PC-3 (cell line): ENCODE results near the gene SLC13A3. TPM values are rescaled to one million over a fixed set of nuclear protein-coding genes. Genes with fewer than 3 reads are reported as not detected.

Source experiments
- ATAC-seq: fragments of 200-7000 bp; cut with Tn5 transposase; 2 replicates; pipeline ENCODE4 v1.9.1; 2020; ENCODE audit warnings: mild to moderate bottlenecking, moderate library complexity
- BruUV-seq: library from RNA; stranded (reverse); fragments of 400-500 nt; replicated peaks from 2 replicates; lab custom pipeline; 2021; lab: Mats Ljungman, UMichigan
- CTCF ChIA-PET: fragments of 300-600 bp; sonication (Branson Sonifier 250); formaldehyde crosslinking; loops from one replicate; lab custom pipeline; 2022; ENCODE audit warnings: antibody characterized with exemption; lab: Charles Lee
- POLR2A ChIA-PET: fragments of 300-600 bp; sonication (Branson Sonifier 250); formaldehyde crosslinking; loops from one replicate; lab custom pipeline; 2022; ENCODE audit warnings: antibody characterized with exemption; ENCODE audit not compliant: unreplicated experiment; lab: Charles Lee
- DNase-seq: peaks from one replicate; pipeline ENCODE4 v3.0.0-alpha.2; 2015
- H2AFZ ChIP-seq: fragments of 300-600 bp; sonication (generic); 2 replicates; pipeline ENCODE4 v1.6.0; 2016; ENCODE audit warnings: antibody characterized with exemption, low read length
- H3F3A ChIP-seq: fragments of 300-600 bp; sonication (generic); one replicate; pipeline ENCODE4 v1.6.0; 2017; ENCODE audit warnings: antibody characterized with exemption, low read length, control low read depth, mild to moderate bottlenecking; ENCODE audit not compliant: unreplicated experiment
- H3K27ac ChIP-seq: fragments of 300-600 bp; sonication (generic); 2 replicates; pipeline ENCODE4 v1.5.1; 2016; ENCODE audit warnings: mild to moderate bottlenecking, low read length
- H3K27me3 ChIP-seq: fragments of 300-600 bp; sonication (generic); 2 replicates; pipeline ENCODE4 v1.6.1; 2016; ENCODE audit warnings: low read length, mixed read lengths
- H3K36me3 ChIP-seq: fragments of 300-600 bp; sonication (generic); 2 replicates; pipeline ENCODE4 v1.6.1; 2016; ENCODE audit warnings: low read depth, mixed run types, low read length, mixed read lengths
- H3K4me1 ChIP-seq: fragments of 300-600 bp; sonication (generic); 2 replicates; pipeline ENCODE4 v1.5.1; 2016; ENCODE audit warnings: low read length; ENCODE audit not compliant: insufficient read depth
- H3K4me2 ChIP-seq: fragments of 300-600 bp; sonication (generic); 2 replicates; pipeline ENCODE4 v1.6.0; 2016; ENCODE audit warnings: low read length
- H3K4me3 ChIP-seq: fragments of 300-600 bp; sonication (generic); 2 replicates; pipeline ENCODE4 v1.5.1; 2016; ENCODE audit warnings: mild to moderate bottlenecking, low read length, mixed read lengths
- H3K79me2 ChIP-seq: fragments of 300-600 bp; sonication (generic); 2 replicates; pipeline ENCODE4 v1.6.1; 2017; ENCODE audit warnings: low read length, mixed read lengths
- H3K9ac ChIP-seq: fragments of 300-600 bp; sonication (generic); 2 replicates; pipeline ENCODE4 v1.6.0; 2016; ENCODE audit warnings: mild to moderate bottlenecking, low read length
- H3K9me2 ChIP-seq: fragments of 300-600 bp; sonication (generic); replicated peaks from 2 replicates; pipeline ENCODE4 v1.6.1; 2016; ENCODE audit warnings: mixed run types, low read length, mixed read lengths
- H3K9me3 ChIP-seq: fragments of 300-600 bp; sonication (generic); 2 replicates; pipeline ENCODE4 v1.6.1; 2016; ENCODE audit warnings: low read length, mixed read lengths
- H4K20me1 ChIP-seq: fragments of 300-600 bp; sonication (generic); 2 replicates; pipeline ENCODE4 v1.6.1; 2016; ENCODE audit warnings: low read length, mixed read lengths
- EZH2 ChIP-seq: fragments of 300-600 bp; sonication (generic); IDR thresholded peaks from one replicate; pipeline ENCODE4 v1.6.1; 2017; ENCODE audit warnings: antibody characterized with exemption, mild to moderate bottlenecking, low read length; ENCODE audit not compliant: unreplicated experiment
- EZH2phosphoT487 ChIP-seq: fragments of 300-600 bp; sonication (generic); IDR thresholded peaks from 2 replicates; pipeline ENCODE4 v1.6.1; 2018; ENCODE audit warnings: mild to moderate bottlenecking, antibody characterized with exemption, low read length, borderline replicate concordance
- intact Hi-C: fragments of 100-400 bp; cut with micrococcal nuclease; formaldehyde crosslinking; loops from 2 replicates; pipeline ENCODE4 v1.9.0; 2023
- total RNA-seq: library from RNA; depleted of rRNA; stranded (reverse); fragments of >200 nt; gene quantifications from 2 replicates; pipeline ENCODE4 v1.2.3, GENCODE V29; 2014
- TF ChIP-seq, protein P1 (sequence below): fragments of 300-600 bp; sonication (generic); conservative IDR thresholded peaks from 2 replicates; pipeline ENCODE4 v1.5.1; 2017; ENCODE audit warnings: antibody characterized with exemption, low read depth, mild to moderate bottlenecking, low read length

Gene SLC13A3
- total RNA-seq, 1 experiment from 2014 or later: not detected

GRCh38 chr20:46660487-46660886 lies 9.2 kb upstream of the SLC13A3 start:
- CTCF ChIA-PET: no interaction called here

DNA sequence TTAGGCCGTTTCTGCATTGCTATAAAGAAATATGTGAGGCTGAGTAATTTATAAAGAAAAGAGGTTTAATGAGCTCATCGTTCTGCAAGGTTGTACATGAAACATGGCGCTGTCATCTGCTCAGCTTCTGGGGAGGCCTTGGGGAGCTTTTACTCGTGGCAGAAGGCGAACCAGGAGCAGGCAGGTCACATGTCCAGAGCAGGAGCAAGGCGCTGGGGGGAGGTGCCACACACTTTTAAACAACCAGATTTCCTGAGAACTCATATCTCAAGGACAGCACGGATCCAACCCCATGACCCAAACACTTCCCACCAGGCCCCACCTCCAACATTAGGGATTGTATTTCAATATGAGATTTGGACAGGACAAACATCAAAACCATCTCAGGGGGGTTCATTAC lies 6.4 kb upstream of the SLC13A3 start:
- ChIA-PET CTCF (no interaction called here), POLR2A (no interaction called here)
- no peak for DNase-seq
- Histone ChIP-seq H3K9me2 (no peaks in the 10 kb centered on the region), H2AFZ (no peak overlapping the region), H3K27me3 (no peaks in the 10 kb centered on the region), H3K36me3 (no peaks in the 10 kb centered on the region), H3K9me3 (0 out of 2 replicates have a peak, but pooled peaks cover 7% of the 10 kb centered on the region), H3F3A (no peaks in the 10 kb centered on the region), H3K27ac (no peak overlapping the region), H3K4me2 (no peak overlapping the region), H3K4me1 (no peaks in the 10 kb centered on the region), H3K4me3 (no peak overlapping the region), H3K9ac (no peak overlapping the region), H3K79me2 (no peaks in the 10 kb centered on the region), H4K20me1 (no peaks in the 10 kb centered on the region)
- ATAC-seq: no peak
- BruUV-seq: no TSS peak
- intact Hi-C loops: no loop called here
- TF ChIP-seq, protein P1, sequence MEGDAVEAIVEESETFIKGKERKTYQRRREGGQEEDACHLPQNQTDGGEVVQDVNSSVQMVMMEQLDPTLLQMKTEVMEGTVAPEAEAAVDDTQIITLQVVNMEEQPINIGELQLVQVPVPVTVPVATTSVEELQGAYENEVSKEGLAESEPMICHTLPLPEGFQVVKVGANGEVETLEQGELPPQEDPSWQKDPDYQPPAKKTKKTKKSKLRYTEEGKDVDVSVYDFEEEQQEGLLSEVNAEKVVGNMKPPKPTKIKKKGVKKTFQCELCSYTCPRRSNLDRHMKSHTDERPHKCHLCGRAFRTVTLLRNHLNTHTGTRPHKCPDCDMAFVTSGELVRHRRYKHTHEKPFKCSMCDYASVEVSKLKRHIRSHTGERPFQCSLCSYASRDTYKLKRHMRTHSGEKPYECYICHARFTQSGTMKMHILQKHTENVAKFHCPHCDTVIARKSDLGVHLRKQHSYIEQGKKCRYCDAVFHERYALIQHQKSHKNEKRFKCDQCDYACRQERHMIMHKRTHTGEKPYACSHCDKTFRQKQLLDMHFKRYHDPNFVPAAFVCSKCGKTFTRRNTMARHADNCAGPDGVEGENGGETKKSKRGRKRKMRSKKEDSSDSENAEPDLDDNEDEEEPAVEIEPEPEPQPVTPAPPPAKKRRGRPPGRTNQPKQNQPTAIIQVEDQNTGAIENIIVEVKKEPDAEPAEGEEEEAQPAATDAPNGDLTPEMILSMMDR: no peak
- TF ChIP-seq EZH2: no peak
- TF ChIP-seq EZH2phosphoT487: no peak

More at GRCh38 chr20:46660487-46660886, 9.2 kb upstream of the SLC13A3 start:
- POLR2A ChIA-PET: no interaction called here
- TF ChIP-seq EZH2 (no peak), EZH2phosphoT487 (no peak)
- TF ChIP-seq, protein P1: no peak
- H2AFZ ChIP-seq: no peak overlapping the region
- H3K27me3 ChIP-seq: no peaks in the 10 kb centered on the region
- no peak overlapping the region for H3K9ac ChIP-seq
- no peak for ATAC-seq
- H3F3A ChIP-seq: no peaks in the 10 kb centered on the region
- H4K20me1 ChIP-seq: no peaks in the 10 kb centered on the region
- H3K9me3 ChIP-seq: 0 out of 2 replicates have a peak, but pooled peaks cover 7% of the 10 kb centered on the region
- H3K4me1 ChIP-seq: no peaks in the 10 kb centered on the region
- H3K4me3 ChIP-seq: no peak overlapping the region
- BruUV-seq: no TSS peak
- intact Hi-C loops: no loop called here
- H3K79me2 ChIP-seq: no peaks in the 10 kb centered on the region
- H3K9me2 ChIP-seq: no peaks in the 10 kb centered on the region
- no peak overlapping the region for H3K27ac ChIP-seq
- H3K36me3 ChIP-seq: no peaks in the 10 kb centered on the region
- H3K4me2 ChIP-seq: no peak overlapping the region
- no peak for DNase-seq

- Histone ChIP-seq H3K9me2 (no peaks in the 10 kb centered on the region), H3K36me3 (no peaks in the 10 kb centered on the region), H2AFZ (no peak overlapping the region), H3K27ac (no peak overlapping the region), H3K79me2 (no peaks in the 10 kb centered on the region), H3K9ac (no peak overlapping the region), H3K4me2 (no peak overlapping the region), H3K4me1 (no peaks in the 10 kb centered on the region), H3K27me3 (no peaks in the 10 kb centered on the region), H3K4me3 (no peak overlapping the region), H4K20me1 (no peaks in the 10 kb centered on the region), H3F3A (no peaks in the 10 kb centered on the region), H3K9me3 (0 out of 2 replicates have a peak, but pooled peaks cover 7% of the 10 kb centered on the region)
- no peak for ATAC-seq
- intact Hi-C loops: no loop called here
- no TSS peak for BruUV-seq
- TF ChIP-seq EZH2 (no peak), EZH2phosphoT487 (no peak)
- no peak for DNase-seq
- ChIA-PET POLR2A (no interaction called here), CTCF (no interaction called here)
Measured at GRCh38 chr20:46657137-46657536, 5.9 kb upstream of the SLC13A3 start.
